ENCODE data around the gene NAV2. TPM values are rescaled to one million over a fixed set of nuclear protein-coding genes. Genes with fewer than 3 reads are reported as not detected.
A peak's percentile ranks its signal among the peaks of the same experiment; 100 is the strongest.

The NAV2 gene
- total and polyA plus RNA-seq, 2 experiments from 2014 or later, result 26.0 to 45.0 TPM

GRCh38 chr11:19892387-19892786 is 179.8 kb downstream of the NAV2 start:
- Histone ChIP-seq H4K20me1 (replicated peaks; ENCODE audit: insufficient read depth) (no peaks in the 10 kb centered on the region; the same call in 1 of the 2 replicates), H3K79me2 (replicated peaks; ENCODE audit: insufficient read depth) (no peaks in the 10 kb centered on the region), H3K4me1 (ENCODE audit: insufficient read depth) (peaks cover 12% of the 10 kb centered on the region), H3K4me3 (no peak overlapping the region), H3K36me3 (ENCODE audit: insufficient read depth) (peaks cover 11% of the 10 kb centered on the region), H3K4me2 (no peak overlapping the region), H3F3A (replicated peaks; ENCODE audit: low read depth) (no peaks in the 10 kb centered on the region), H3K27me3 (ENCODE audit: insufficient read depth) (no peaks in the 10 kb centered on the region), H3K9me2 (ENCODE audit: insufficient read depth) (0 out of 2 replicates have a peak, but pooled peaks cover 5% of the 10 kb centered on the region), H3K27ac (ENCODE audit: low read depth) (no peak overlapping the region), H2AFZ (no peak overlapping the region)
- Mint-ChIP-seq H3K27ac (peak overlapping the region; percentile 19; the same call in 1 of the 2 replicates), H3K9me3 (no peaks in the 10 kb centered on the region; the same call in 2 of the 3 replicates), H3K4me1 (peaks cover 15% of the 10 kb centered on the region), H3K27me3 (ENCODE audit: insufficient read depth, low read depth, poor library complexity) (peaks cover 8% of the 10 kb centered on the region), H3K4me3 (no peak overlapping the region), H3K36me3 (ENCODE audit: low read depth) (peaks cover 57% of the 10 kb centered on the region)
- no peak for TF ChIP-seq REST (IDR thresholded peaks at IDR 0.05; ENCODE audit: unreplicated experiment)
- TF ChIP-seq EZH2 (IDR thresholded peaks at IDR 0.05; ENCODE audit: low read depth, unreplicated experiment), result no peak
- no peak for TF ChIP-seq JUNB (IDR thresholded peaks at IDR 0.05; ENCODE audit: unreplicated experiment)
- TF ChIP-seq ZNF462 (CRISPR knock-in tag; IDR thresholded peaks at IDR 0.05), result no peak
- TF ChIP-seq ETS1 (IDR thresholded peaks at IDR 0.05), result no peak
- no peak for TF ChIP-seq POLR2AphosphoS5 (IDR thresholded peaks at IDR 0.05; ENCODE audit: low read depth)
- no peak for TF ChIP-seq CTCF (conservative IDR thresholded peaks at IDR 0.05; ENCODE audit: low read depth in 2 of 2)
- no peak for TF ChIP-seq EZH2phosphoT487 (IDR thresholded peaks at IDR 0.05; ENCODE audit: unreplicated experiment)
- no peak for TF ChIP-seq NANOG (IDR thresholded peaks at IDR 0.05; ENCODE audit: borderline replicate concordance)
- TF ChIP-seq ZNF114 (CRISPR knock-in tag; IDR thresholded peaks at IDR 0.05), result no peak
- no peak for ATAC-seq
- no peak for DNase-seq (ENCODE audit: low spot score)

Measured in GM23338 (cell line).